Type B pancreatic cell (in vitro differentiated cells): ENCODE measurements around the gene ZNF804A. TPM values are rescaled to one million over a fixed set of nuclear protein-coding genes. Genes with fewer than 3 reads are reported as not detected.

Experiments used
- DNase-seq: peaks from one replicate; pipeline ENCODE4 v3.0.0; 2021; ENCODE audit warnings: mixed read lengths; ENCODE audit not compliant: unreplicated experiment; ENCODE audit errors: extremely low spot score
- H3K27ac Mint-ChIP-seq: 2 replicates; pipeline ENCODE4 v1.8.0; 2021; ENCODE audit warnings: mild to moderate bottlenecking, mixed read lengths
- H3K27me3 Mint-ChIP-seq: 2 replicates; pipeline ENCODE4 v1.8.0; 2021; ENCODE audit warnings: mixed read lengths
- H3K36me3 Mint-ChIP-seq: 2 replicates; pipeline ENCODE4 v1.8.0; 2021; ENCODE audit warnings: mixed read lengths
- H3K4me1 Mint-ChIP-seq: one replicate; pipeline ENCODE4 v1.8.0; 2021; ENCODE audit warnings: mixed read lengths; ENCODE audit not compliant: unreplicated experiment
- H3K4me3 Mint-ChIP-seq: 2 replicates; pipeline ENCODE4 v1.8.0; 2021; ENCODE audit warnings: mild to moderate bottlenecking, mixed read lengths
- H3K9me3 Mint-ChIP-seq: 2 replicates; pipeline ENCODE4 v1.8.0; 2021; ENCODE audit warnings: mixed read lengths
- total RNA-seq: library from RNA; stranded (reverse); gene quantifications from 2 replicates; pipeline ENCODE4 v1.2.1, GENCODE V29; 2021; ENCODE audit warnings: low replicate concordance
- TF ChIP-seq, protein P1 (sequence below): fragments of 200-600 bp; sonication (generic); conservative IDR thresholded peaks from 2 replicates; pipeline ENCODE4 v1.5.0; 2021; ENCODE audit warnings: antibody characterized with exemption, mild to moderate bottlenecking

The ZNF804A gene
- total RNA-seq, 1 donor from 2014 or later, result 2.0 TPM

- H3K36me3 Mint-ChIP-seq, result no peaks in the 10 kb centered on the region
- DNase-seq, result no peak
- TF ChIP-seq, protein P1, sequence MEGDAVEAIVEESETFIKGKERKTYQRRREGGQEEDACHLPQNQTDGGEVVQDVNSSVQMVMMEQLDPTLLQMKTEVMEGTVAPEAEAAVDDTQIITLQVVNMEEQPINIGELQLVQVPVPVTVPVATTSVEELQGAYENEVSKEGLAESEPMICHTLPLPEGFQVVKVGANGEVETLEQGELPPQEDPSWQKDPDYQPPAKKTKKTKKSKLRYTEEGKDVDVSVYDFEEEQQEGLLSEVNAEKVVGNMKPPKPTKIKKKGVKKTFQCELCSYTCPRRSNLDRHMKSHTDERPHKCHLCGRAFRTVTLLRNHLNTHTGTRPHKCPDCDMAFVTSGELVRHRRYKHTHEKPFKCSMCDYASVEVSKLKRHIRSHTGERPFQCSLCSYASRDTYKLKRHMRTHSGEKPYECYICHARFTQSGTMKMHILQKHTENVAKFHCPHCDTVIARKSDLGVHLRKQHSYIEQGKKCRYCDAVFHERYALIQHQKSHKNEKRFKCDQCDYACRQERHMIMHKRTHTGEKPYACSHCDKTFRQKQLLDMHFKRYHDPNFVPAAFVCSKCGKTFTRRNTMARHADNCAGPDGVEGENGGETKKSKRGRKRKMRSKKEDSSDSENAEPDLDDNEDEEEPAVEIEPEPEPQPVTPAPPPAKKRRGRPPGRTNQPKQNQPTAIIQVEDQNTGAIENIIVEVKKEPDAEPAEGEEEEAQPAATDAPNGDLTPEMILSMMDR, result no peak
- no peaks in the 10 kb centered on the region for H3K27me3 Mint-ChIP-seq
- H3K4me3 Mint-ChIP-seq, result no peak overlapping the region
- H3K27ac Mint-ChIP-seq, result no peak overlapping the region
- H3K9me3 Mint-ChIP-seq, result no peaks in the 10 kb centered on the region
- no peaks in the 10 kb centered on the region for H3K4me1 Mint-ChIP-seq
These were observed 41.7 kb upstream of the ZNF804A start for GRCh38 chr2:184556639-184557038.

- Mint-ChIP-seq H3K4me3 (no peak overlapping the region), H3K36me3 (no peaks in the 10 kb centered on the region), H3K9me3 (no peaks in the 10 kb centered on the region), H3K4me1 (no peaks in the 10 kb centered on the region), H3K27ac (no peak overlapping the region), H3K27me3 (no peaks in the 10 kb centered on the region)
- no peak for DNase-seq
- TF ChIP-seq, protein P1, result no peak
These were observed 39.4 kb upstream of the ZNF804A start for GRCh38 chr2:184558713-184559464.

- Mint-ChIP-seq H3K9me3 (no peaks in the 10 kb centered on the region), H3K4me3 (no peak overlapping the region), H3K4me1 (no peaks in the 10 kb centered on the region), H3K27me3 (no peaks in the 10 kb centered on the region), H3K36me3 (no peaks in the 10 kb centered on the region), H3K27ac (no peak overlapping the region)
- DNase-seq, result no peak
- TF ChIP-seq, protein P1, result no peak
These were observed 37.7 kb upstream of the ZNF804A start for GRCh38 chr2:184560603-184561002.

DNA sequence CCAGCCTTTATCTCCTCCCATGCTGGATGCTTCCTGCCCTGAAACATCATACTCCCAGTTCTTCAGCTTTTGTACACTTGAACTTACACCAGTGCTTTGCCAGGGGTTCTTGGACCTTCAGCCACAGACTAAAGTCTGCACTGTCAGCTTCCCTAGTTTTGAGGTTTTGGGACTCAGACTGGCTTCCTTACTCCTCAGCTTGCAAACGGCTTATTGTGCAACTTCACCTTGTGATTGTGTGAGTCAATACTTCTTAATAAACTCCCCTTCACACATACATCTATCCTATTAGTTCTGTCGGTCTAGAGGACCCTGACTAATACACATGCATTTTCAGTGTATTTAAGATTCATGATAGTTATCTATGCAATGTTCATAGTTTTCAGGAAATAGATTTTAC, 35.8 kb upstream of the ZNF804A start:
- H3K27me3 Mint-ChIP-seq, result no peaks in the 10 kb centered on the region
- DNase-seq, result no peak
- TF ChIP-seq, protein P1, result no peak

DNA sequence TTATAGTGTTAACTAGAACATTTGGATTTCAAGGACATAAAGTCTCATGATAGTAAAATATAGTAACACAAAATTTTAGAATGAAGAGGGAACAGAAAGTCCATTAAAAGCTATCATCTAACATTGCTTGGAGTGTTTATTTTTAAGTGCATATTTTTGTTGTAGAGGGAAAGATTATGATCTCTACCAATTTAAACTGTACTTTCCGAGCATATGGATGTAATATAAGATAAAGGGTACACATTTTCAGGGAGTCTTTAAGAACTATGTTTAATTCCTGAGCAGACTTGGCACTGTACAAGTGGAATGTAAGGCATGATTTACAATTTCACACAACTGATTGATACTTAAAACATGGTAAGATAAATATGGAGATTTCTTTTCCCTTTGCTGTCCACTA, 34.2 kb upstream of the ZNF804A start:
- no peak overlapping the region for H3K4me3 Mint-ChIP-seq
- DNase-seq, result no peak
- no peaks in the 10 kb centered on the region for H3K36me3 Mint-ChIP-seq
- TF ChIP-seq, protein P1, result no peak
- no peak overlapping the region for H3K27ac Mint-ChIP-seq
- no peaks in the 10 kb centered on the region for H3K27me3 Mint-ChIP-seq
- no peaks in the 10 kb centered on the region for H3K9me3 Mint-ChIP-seq
- H3K4me1 Mint-ChIP-seq, result no peaks in the 10 kb centered on the region

More for the DNA sequence above, 35.8 kb upstream of the ZNF804A start:
- Mint-ChIP-seq H3K27ac (no peak overlapping the region), H3K9me3 (no peaks in the 10 kb centered on the region), H3K4me1 (no peaks in the 10 kb centered on the region), H3K36me3 (no peaks in the 10 kb centered on the region), H3K4me3 (no peak overlapping the region)
